Transverse colon (tissue), 3 donors: ENCODE measurements around the gene FNBP1.
"Not testable (repeated sequence)": the region's sequence is repeated elsewhere in the genome, so short reads cannot be mapped to it uniquely, and the experiment has no call there.

Experiments used
- EP300 ChIP-seq: sonication (generic); formaldehyde crosslinking; IDR thresholded peaks from one replicate; pipeline ENCODE4 v1.6.1; 2017; ENCODE audit warnings: antibody characterized with exemption, low read depth
- POLR2A ChIP-seq: fragments of 450-650 bp; IDR thresholded peaks from one replicate; pipeline ENCODE4 v1.6.1; 2016; ENCODE audit warnings: antibody characterized with exemption, mild to moderate bottlenecking, moderate library complexity
- TF ChIP-seq, protein P1 (sequence below), 5 experiments: fragments of 200-600 bp in 3 of 5; fragments of 450-650 bp in 2 of 5; sonication (generic) in 3 of 5; IDR thresholded peaks; 1 replicate in 2 of 5; 2 replicates in 3 of 5; pipeline ENCODE4 v1.5.1; 2016 to 2017; ENCODE audit warnings: antibody characterized with exemption in 5 of 5, inconsistent platforms in 3 of 5, mild to moderate bottlenecking in 2 of 5, moderate library complexity in 1 of 5

DNA sequence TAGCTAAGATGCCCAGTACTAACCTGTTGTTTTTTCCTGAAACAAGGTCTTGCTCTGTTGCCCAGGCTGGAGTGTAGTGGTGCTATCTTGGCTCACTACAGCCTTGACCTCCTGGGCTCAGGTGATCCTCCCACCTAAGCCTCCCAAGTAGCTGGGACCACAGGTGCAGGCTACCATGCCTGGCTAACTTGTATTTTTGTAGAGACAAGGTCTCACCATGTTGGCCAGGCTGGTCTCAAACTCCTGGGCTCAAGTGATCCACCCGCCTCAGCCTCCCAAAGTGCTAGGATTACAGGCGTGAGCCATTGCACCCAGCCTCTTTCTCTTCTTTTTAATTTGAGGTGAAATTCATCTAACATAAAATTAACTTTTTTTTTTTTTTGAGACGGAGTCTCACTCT, 21.1 kb downstream of the FNBP1 start:
- TF ChIP-seq POLR2A, EP300: not testable (repeated sequence)
- TF ChIP-seq, protein P1, sequence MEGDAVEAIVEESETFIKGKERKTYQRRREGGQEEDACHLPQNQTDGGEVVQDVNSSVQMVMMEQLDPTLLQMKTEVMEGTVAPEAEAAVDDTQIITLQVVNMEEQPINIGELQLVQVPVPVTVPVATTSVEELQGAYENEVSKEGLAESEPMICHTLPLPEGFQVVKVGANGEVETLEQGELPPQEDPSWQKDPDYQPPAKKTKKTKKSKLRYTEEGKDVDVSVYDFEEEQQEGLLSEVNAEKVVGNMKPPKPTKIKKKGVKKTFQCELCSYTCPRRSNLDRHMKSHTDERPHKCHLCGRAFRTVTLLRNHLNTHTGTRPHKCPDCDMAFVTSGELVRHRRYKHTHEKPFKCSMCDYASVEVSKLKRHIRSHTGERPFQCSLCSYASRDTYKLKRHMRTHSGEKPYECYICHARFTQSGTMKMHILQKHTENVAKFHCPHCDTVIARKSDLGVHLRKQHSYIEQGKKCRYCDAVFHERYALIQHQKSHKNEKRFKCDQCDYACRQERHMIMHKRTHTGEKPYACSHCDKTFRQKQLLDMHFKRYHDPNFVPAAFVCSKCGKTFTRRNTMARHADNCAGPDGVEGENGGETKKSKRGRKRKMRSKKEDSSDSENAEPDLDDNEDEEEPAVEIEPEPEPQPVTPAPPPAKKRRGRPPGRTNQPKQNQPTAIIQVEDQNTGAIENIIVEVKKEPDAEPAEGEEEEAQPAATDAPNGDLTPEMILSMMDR (IDR thresholded peaks at IDR 0.05): not testable (repeated sequence)
